Measurements from ENCODE around the gene TIMM22. TPM values are rescaled to one million over a fixed set of nuclear protein-coding genes. Genes with fewer than 3 reads are reported as not detected.

TIMM22 gene
- total and polyA plus RNA-seq, 2 of the 4 experiments (the other 2 are of a cell fraction): 12.7 to 12.9 TPM

DNA sequence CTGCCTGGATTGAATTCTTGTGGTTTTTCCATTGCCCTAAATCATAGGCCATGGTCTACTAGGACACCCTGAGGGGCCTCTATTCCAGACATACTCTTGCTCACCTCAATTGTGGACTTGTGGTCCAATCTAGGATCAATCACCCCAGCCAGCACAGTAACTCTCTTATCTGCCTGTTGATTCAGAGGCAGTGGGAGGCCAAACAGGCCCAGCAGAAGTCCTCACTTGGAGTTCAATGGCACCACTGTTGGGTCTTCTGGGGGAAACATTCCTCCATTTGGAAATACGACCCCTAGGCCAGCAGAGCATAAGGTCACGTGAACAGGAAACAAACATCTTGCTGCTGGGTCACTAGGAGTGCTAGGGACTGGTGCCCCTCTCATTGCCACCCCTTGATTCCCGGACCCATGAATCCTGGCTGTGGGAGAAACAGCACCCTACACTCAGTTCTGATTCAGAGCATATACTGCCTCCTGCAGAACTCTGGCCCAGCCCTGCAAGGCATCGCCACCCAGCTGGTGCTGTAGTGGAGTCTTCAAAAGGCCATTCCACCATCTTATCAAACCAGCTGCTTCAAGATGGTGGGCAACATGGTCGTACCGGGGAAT is 10.5 kb upstream of the TIMM22 start:
- Histone ChIP-seq H3K27me3 (ENCODE audit: control insufficient read depth, insufficient read depth, low read length) (no peaks in the 10 kb centered on the region), H3K4me3 (ENCODE audit: insufficient read depth, low read depth, low read length) (no peak overlapping the region), H3K36me3 (ENCODE audit: control insufficient read depth, insufficient read depth, low read length) (no peaks in the 10 kb centered on the region), H3K4me2 (ENCODE audit: low read depth, low read length) (no peak overlapping the region), H3K18ac (ENCODE audit: low read depth, low read length) (no peak overlapping the region), H2AK5ac (ENCODE audit: low read depth, low read length) (no peak overlapping the region), H3K4ac (ENCODE audit: low read depth, low read length) (no peak overlapping the region), H3K27ac (ENCODE audit: insufficient read depth, low read length) (no peak overlapping the region), H2BK15ac (ENCODE audit: low read depth, low read length) (no peak overlapping the region), H2BK120ac (ENCODE audit: low read depth, low read length) (no peak overlapping the region), H2AFZ (replicated peaks; ENCODE audit: low read length, poor library complexity) (peak overlapping the region; percentile 21), H3K56ac (ENCODE audit: extremely low read depth, insufficient read depth, low read length) (no peak overlapping the region), H3K9me1 (ENCODE audit: insufficient read depth, low read length) (no peaks in the 10 kb centered on the region), H3K14ac (replicated peaks; ENCODE audit: low read depth, low read length) (no peak overlapping the region), H3K9me3 (ENCODE audit: control insufficient read depth, insufficient read depth, low read length) (no peaks in the 10 kb centered on the region), H3K4me1 (ENCODE audit: control insufficient read depth, insufficient read depth, low read length) (no peaks in the 10 kb centered on the region), H4K91ac (ENCODE audit: insufficient read depth, low read depth, low read length) (no peak overlapping the region), H3K23ac (ENCODE audit: low read depth, low read length) (no peak overlapping the region), H4K20me1 (ENCODE audit: insufficient read depth, low read length) (no peaks in the 10 kb centered on the region), H2BK5ac (ENCODE audit: low read depth, low read length, poor library complexity, severe bottlenecking) (no peak overlapping the region), H3K79me1 (ENCODE audit: low read depth in 1 of 2, low read length in 2 of 2) (no peaks in the 10 kb centered on the region), H4K8ac (ENCODE audit: low read depth in 2 of 2, low read length in 2 of 2) (no peak overlapping the region), H4K5ac (ENCODE audit: low read depth, low read length) (no peak overlapping the region), H2BK20ac (ENCODE audit: low read depth, low read length) (no peak overlapping the region), H2AK9ac (replicated peaks; ENCODE audit: low read depth, low read length, poor library complexity) (no peak overlapping the region), H3K9ac (ENCODE audit: low read depth, low read length) (no peak overlapping the region)
- intact Hi-C loops (cut with micrococcal nuclease) (no loop called here), in situ Hi-C loops (cut with MboI; ENCODE audit: low sequenced_read_pairs) (no loop called here), dilution Hi-C loops (cut with HindIII; ENCODE audit: low sequenced_read_pairs, unreplicated experiment) (loop anchor here (25.0 kb wide), 1 partner anchor 199 kb away; the partner anchor contains the start of genes GLOD4 and MRM3)
- CTCF ChIA-PET: interaction anchor here (1.3 kb wide), 1 partner anchor 10 kb away, joined by 3 read pairs; the partner anchor contains the start of gene TIMM22
- WGBS, 2 experiments (ENCODE audit: extremely low coverage in 2 of 2, insufficient read length in 1 of 2): 100% methylated on average over 3 of the region's 6 CpGs; no CpG with 5 or more reads in 1 of the 2 experiments
- TF ChIP-seq RAD21 (IDR thresholded peaks at IDR 0.05; ENCODE audit: low read length) (no peak), SMC3 (IDR thresholded peaks at IDR 0.05; ENCODE audit: low read depth, low read length) (no peak), POLR2A (IDR thresholded peaks at IDR 0.05; ENCODE audit: low read depth, low read length) (no peak), MAZ (IDR thresholded peaks at IDR 0.05; ENCODE audit: borderline replicate concordance, low read depth, low read length) (no peak), CEBPB (IDR thresholded peaks at IDR 0.05; ENCODE audit: low read depth, low read length) (no peak), NFE2L2 (IDR thresholded peaks at IDR 0.05; ENCODE audit: low read depth, low read length) (no peak)
- TF ChIP-seq, protein P1, sequence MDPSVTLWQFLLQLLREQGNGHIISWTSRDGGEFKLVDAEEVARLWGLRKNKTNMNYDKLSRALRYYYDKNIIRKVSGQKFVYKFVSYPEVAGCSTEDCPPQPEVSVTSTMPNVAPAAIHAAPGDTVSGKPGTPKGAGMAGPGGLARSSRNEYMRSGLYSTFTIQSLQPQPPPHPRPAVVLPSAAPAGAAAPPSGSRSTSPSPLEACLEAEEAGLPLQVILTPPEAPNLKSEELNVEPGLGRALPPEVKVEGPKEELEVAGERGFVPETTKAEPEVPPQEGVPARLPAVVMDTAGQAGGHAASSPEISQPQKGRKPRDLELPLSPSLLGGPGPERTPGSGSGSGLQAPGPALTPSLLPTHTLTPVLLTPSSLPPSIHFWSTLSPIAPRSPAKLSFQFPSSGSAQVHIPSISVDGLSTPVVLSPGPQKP (IDR thresholded peaks at IDR 0.05; ENCODE audit: borderline replicate concordance, low read depth, low read length): no peak
- POLR2A ChIA-PET (ENCODE audit: unreplicated experiment): no interaction called here
- DNase-seq (no peak), ATAC-seq (ENCODE audit: low read depth) (no peak)
- no TSS peak for BruUV-seq (replicated peaks)
